Muscle layer of colon (tissue), 2 donors: ENCODE measurements around the gene CHID1.

ENCODE experiments used
- H3K27ac ChIP-seq: one replicate; pipeline ENCODE4 v1.7.0; 2013; ENCODE audit warnings: low read depth, mild to moderate bottlenecking, low read length, moderate library complexity
- H3K27me3 ChIP-seq, 2 donors: one replicate each; pipeline ENCODE4 v1.7.0; 2013; ENCODE audit warnings: low read length in 2 of 2, mild to moderate bottlenecking in 2 of 2; ENCODE audit not compliant: insufficient read depth in 2 of 2, control insufficient read depth in 1 of 2
- H3K36me3 ChIP-seq: one replicate; pipeline ENCODE4 v1.7.0; 2013; ENCODE audit warnings: mild to moderate bottlenecking, low read length; ENCODE audit not compliant: insufficient read depth
- H3K4me1 ChIP-seq: one replicate; pipeline ENCODE4 v1.7.0; 2013; ENCODE audit warnings: mild to moderate bottlenecking, low read length; ENCODE audit not compliant: insufficient read depth
- H3K4me3 ChIP-seq, 2 donors: one replicate each; pipeline ENCODE4 v1.7.0; 2013; ENCODE audit warnings: low read length in 2 of 2, low read depth in 1 of 2, mild to moderate bottlenecking in 1 of 2, moderate library complexity in 1 of 2
- H3K9ac ChIP-seq: one replicate; pipeline ENCODE4 v1.7.0; 2013; ENCODE audit warnings: low read length
- H3K9me3 ChIP-seq: one replicate; pipeline ENCODE4 v1.7.0; 2013; ENCODE audit warnings: mild to moderate bottlenecking, low read length
- donor health status: abdominal sarcoma.
- donor health status: Adenocarcinoma of cecum.

The CHID1 gene

GRCh38 chr11:905952-906351 is 4.7 kb downstream of the CHID1 start:
- Histone ChIP-seq H3K4me3 (no peak overlapping the region), H3K27me3 (no peaks in the 10 kb centered on the region), H3K4me1 (peaks cover 8% of the 10 kb centered on the region), H3K36me3 (peaks cover 33% of the 10 kb centered on the region), H3K9ac (no peak overlapping the region), H3K27ac (no peak overlapping the region), H3K9me3 (no peaks in the 10 kb centered on the region)

DNA sequence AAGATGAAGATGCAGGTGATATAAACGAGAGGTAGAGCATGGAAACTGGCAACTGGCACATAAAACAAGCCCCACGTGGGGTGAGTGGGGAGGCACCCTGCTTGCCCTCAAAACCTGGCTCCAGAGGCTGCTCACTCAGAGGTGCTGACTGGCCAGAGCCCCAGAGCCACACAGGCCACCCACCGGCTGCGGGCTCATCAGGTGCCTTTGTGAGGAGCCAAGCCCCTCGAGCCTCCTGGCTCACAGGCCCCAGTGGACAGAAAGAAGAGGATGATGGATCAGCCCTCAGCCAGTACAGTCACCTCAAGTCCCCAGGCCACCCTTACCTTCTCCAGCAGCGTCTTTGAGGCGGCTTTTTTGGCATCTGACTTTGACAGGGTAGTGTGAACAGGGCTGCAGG is 6.2 kb downstream of the CHID1 start:
- H3K9me3 ChIP-seq: no peaks in the 10 kb centered on the region
- no peak overlapping the region for H3K4me3 ChIP-seq
- H3K9ac ChIP-seq: no peak overlapping the region
- peaks cover 40% of the 10 kb centered on the region for H3K36me3 ChIP-seq
- H3K27ac ChIP-seq: no peak overlapping the region
- peaks cover under 1% of the 10 kb centered on the region for H3K4me1 ChIP-seq
- H3K27me3 ChIP-seq: no peaks in the 10 kb centered on the region

GRCh38 chr11:901452-902061 is 9.1 kb downstream of the CHID1 start:
- peaks cover 40% of the 10 kb centered on the region for H3K36me3 ChIP-seq

DNA sequence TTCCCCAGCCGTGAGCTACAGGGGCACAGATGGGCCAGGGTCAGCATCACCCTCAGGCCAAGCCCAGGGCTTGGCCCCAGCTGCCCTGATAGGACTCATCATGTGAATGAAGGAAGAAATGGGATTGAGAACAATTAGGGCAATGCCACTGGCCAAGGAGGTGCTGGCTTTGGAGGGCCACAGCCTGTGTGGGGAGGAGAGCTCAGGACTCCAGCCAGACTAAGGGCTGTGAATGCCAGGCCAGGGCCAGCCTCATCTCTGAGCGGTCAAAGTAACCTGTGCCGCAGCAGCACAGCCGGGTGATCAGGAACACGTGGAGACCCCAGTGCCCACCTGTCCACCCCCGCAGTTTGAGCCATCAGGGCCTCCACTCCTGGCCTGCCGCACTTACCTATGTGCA is 10.1 kb downstream of the CHID1 start:
- peaks cover 40% of the 10 kb centered on the region for H3K36me3 ChIP-seq
- H3K4me1 ChIP-seq: peaks cover 12% of the 10 kb centered on the region
- no peaks in the 10 kb centered on the region for H3K9me3 ChIP-seq
- no peak overlapping the region for H3K4me3 ChIP-seq
- no peak overlapping the region for H3K9ac ChIP-seq
- no peaks in the 10 kb centered on the region for H3K27me3 ChIP-seq
- no peak overlapping the region for H3K27ac ChIP-seq

More at GRCh38 chr11:901452-902061, 9.1 kb downstream of the CHID1 start:
- Histone ChIP-seq H3K9me3 (no peaks in the 10 kb centered on the region), H3K4me1 (peaks cover 12% of the 10 kb centered on the region), H3K9ac (no peak overlapping the region), H3K27me3 (no peaks in the 10 kb centered on the region), H3K4me3 (no peak overlapping the region), H3K27ac (no peak overlapping the region)

- no peak overlapping the region for H3K4me3 ChIP-seq
- H3K27me3 ChIP-seq: no peaks in the 10 kb centered on the region
- H3K9me3 ChIP-seq: no peaks in the 10 kb centered on the region
- H3K9ac ChIP-seq: no peak overlapping the region
- no peak overlapping the region for H3K27ac ChIP-seq
- H3K36me3 ChIP-seq: peaks cover 40% of the 10 kb centered on the region
- H3K4me1 ChIP-seq: peaks cover 12% of the 10 kb centered on the region
Observed at GRCh38 chr11:899724-900123, 10.9 kb downstream of the CHID1 start.

DNA sequence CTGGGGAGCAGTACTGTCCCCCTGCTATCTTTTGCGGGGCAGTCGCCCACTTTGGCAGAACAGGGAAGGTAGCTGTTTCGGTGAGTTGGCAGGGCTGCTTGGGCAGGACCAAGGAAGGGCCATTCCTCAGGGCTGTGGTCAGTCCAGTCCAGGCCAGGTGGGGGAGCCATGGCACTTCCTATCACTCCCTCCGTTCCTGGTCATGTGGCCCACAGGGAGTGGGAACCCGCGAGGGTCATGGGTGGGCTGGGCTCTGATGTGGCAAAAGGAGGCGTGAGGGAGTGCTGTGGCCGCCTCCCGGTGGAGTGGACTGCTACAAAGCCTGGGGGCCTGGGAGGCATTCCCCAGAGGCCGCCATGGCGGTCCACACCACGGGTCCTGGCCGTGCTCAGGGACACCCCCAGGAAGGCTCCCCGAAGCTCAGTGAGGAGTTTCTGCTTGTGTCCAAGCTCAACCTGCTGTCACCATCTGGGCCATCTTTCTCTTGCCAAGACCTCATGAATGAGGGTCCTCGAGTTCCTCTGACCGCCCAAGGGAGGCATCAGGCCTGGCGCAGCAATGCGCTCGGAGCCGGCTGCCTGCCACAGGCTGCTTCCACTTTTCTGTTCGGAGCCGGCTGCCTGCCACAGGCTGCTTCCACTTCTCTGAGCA is 11.9 kb downstream of the CHID1 start:
- Histone ChIP-seq H3K4me3 (no peak overlapping the region), H3K4me1 (peaks cover 12% of the 10 kb centered on the region), H3K27me3 (no peaks in the 10 kb centered on the region), H3K9ac (no peak overlapping the region), H3K36me3 (peaks cover 30% of the 10 kb centered on the region), H3K9me3 (no peaks in the 10 kb centered on the region), H3K27ac (peak overlapping the region; percentile 8)

DNA sequence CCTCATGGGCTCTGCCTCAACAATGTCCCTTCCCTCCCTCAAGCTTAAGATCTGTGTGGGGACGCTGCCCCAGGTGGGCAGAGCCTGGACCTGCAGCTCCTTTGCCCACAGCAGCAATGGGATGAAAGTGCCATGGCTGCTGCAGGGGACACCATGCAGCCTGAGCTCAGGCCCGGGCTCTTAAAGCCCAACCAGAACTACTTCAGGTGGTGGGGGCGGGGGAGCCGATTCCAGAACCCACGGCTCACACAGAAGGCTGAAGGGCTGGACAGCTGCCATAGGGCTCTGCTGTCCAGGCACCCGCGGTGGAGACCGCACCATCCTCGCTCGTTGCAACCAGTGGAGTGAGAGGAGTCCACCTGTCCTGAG is 12.5 kb downstream of the CHID1 start:
- Histone ChIP-seq H3K36me3 (peaks cover 28% of the 10 kb centered on the region), H3K4me3 (no peak overlapping the region), H3K27me3 (no peaks in the 10 kb centered on the region), H3K9ac (no peak overlapping the region), H3K4me1 (peaks cover 12% of the 10 kb centered on the region), H3K9me3 (no peaks in the 10 kb centered on the region), H3K27ac (peak overlapping the region; percentile 8)

GRCh38 chr11:897253-898142 is 13.1 kb downstream of the CHID1 start:
- Histone ChIP-seq H3K27ac (peak overlapping the region; percentile 8), H3K27me3 (no peaks in the 10 kb centered on the region), H3K4me3 (no peak overlapping the region), H3K36me3 (peaks cover 22% of the 10 kb centered on the region), H3K9ac (no peak overlapping the region), H3K9me3 (no peaks in the 10 kb centered on the region), H3K4me1 (peaks cover 12% of the 10 kb centered on the region)

- Histone ChIP-seq H3K36me3 (peaks cover 4% of the 10 kb centered on the region), H3K9ac (no peak overlapping the region), H3K9me3 (no peaks in the 10 kb centered on the region), H3K4me3 (no peak overlapping the region), H3K27me3 (no peaks in the 10 kb centered on the region), H3K27ac (no peak overlapping the region), H3K4me1 (peaks cover 12% of the 10 kb centered on the region)
Observed at GRCh38 chr11:895331-896110, 15.1 kb downstream of the CHID1 start.

DNA sequence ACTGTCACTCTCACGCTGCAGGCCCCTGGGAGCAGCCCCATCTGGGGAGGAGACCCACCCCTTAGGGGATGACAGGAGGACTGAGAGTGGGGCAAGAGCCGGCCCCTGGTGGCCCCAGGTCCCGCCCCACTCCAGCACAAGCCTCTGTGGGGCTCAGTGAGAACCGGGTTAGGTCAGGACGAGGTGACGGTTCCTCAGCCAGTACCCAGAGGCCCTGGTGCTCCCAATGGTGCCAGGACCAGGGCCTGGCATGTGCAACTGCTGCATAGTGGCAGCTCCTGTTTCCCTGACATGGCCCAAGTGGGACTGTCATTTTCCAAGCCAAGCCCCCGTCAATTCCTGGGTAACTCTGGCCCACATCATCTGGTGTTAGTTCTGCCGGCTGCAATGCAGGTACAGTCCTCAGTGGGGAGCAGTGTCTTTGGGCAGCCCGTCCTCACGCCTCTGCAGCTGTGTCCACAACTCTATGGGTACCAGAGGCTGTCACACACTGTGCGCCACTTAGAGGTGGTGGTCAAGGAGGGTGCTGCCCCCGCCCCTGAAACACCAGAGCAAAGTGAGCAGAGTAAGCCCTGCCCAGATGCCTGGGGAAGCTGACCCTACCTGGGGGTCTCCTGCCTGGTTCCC is 15.9 kb downstream of the CHID1 start:
- no peaks in the 10 kb centered on the region for H3K27me3 ChIP-seq
- no peak overlapping the region for H3K9ac ChIP-seq
- H3K4me1 ChIP-seq: peaks cover 12% of the 10 kb centered on the region
- H3K4me3 ChIP-seq: no peak overlapping the region
- H3K27ac ChIP-seq: no peak overlapping the region
- H3K9me3 ChIP-seq: no peaks in the 10 kb centered on the region
- no peaks in the 10 kb centered on the region for H3K36me3 ChIP-seq
